HepG2 (cell line): ENCODE data around the gene RAE1.

Experiments
- EZH2 ChIP-seq: conservative IDR thresholded peaks from 2 replicates; pipeline ENCODE4 v1.6.1; 2012; ENCODE audit warnings: mild to moderate bottlenecking, low read depth, low read length, moderate library complexity
- MAZ ChIP-seq, 2 experiments: sonication (generic) in 1 of 2; formaldehyde crosslinking in 1 of 2; IDR thresholded peaks; 2 replicates each; pipeline versions ENCODE4 v1.5.0 to v1.6.1; 2012 to 2020; ENCODE audit warnings: low read depth in 2 of 2, mild to moderate bottlenecking in 2 of 2, borderline replicate concordance in 1 of 2, improper control_type of control experiment in 1 of 2, low read length in 1 of 2, missing genetic modification reagents in 1 of 2, moderate library complexity in 1 of 2
- MTF1 ChIP-seq: sonication (generic); formaldehyde crosslinking; IDR thresholded peaks from 2 replicates; pipeline ENCODE4 v1.5.0; 2020; ENCODE audit warnings: missing genetic modification reagents
- ZSCAN20 ChIP-seq: sonication (generic); formaldehyde crosslinking; IDR thresholded peaks from 2 replicates; pipeline ENCODE4 v1.4.0; 2020; ENCODE audit warnings: missing genetic modification reagents, mild to moderate bottlenecking, borderline replicate concordance
- TF ChIP-seq, protein P1 (sequence below): sonication (generic); formaldehyde crosslinking; IDR thresholded peaks from 2 replicates; pipeline ENCODE4 v1.8.0; 2022; ENCODE audit warnings: mild to moderate bottlenecking, missing genetic modification reagents, moderate library complexity

DNA sequence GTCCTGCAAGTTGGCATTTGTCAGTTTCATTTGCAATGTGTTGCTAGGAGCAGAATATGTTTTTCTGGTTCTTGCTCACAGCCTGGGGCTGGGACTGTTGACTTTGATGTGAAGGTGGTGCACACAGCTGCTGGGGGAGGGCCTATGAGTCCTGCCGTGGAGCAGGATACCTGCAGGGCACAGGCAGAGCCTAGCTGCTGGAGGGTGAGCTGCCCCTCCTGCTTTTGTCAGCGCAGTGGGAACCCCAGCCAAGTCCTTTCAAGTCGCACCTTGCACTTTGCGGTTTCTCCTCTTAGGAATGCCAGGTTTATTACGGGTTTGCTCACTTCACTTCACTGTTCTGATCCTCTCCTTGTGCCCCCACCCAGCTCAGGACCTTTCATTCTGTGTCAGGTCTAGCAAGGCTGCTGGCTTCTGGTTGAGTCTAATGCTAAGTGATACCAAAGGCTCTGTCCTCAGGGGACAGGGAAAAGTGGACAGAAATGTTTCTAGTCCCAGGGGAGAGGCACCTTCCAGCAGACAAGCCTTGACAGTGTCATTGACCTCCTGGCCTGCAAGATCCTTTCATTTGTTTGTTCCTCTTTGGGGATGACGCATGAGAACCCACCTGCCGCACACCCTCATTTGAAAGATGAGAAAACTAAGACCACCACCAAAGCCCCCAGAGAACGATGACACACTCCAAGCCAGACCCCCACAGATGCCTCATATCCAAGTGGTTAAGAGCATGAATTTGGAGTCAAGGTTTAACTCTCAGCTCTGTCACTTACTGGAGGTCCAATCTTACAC is 24.2 kb upstream of the RAE1 start:
- TF ChIP-seq, protein P1, sequence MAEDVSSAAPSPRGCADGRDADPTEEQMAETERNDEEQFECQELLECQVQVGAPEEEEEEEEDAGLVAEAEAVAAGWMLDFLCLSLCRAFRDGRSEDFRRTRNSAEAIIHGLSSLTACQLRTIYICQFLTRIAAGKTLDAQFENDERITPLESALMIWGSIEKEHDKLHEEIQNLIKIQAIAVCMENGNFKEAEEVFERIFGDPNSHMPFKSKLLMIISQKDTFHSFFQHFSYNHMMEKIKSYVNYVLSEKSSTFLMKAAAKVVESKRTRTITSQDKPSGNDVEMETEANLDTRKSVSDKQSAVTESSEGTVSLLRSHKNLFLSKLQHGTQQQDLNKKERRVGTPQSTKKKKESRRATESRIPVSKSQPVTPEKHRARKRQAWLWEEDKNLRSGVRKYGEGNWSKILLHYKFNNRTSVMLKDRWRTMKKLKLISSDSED (CRISPR knock-in tag), result no peak
- TF ChIP-seq MAZ (IDR thresholded peaks at IDR 0.05; ENCODE audit: borderline replicate concordance, low read depth, low read length) (no peak), MAZ (CRISPR knock-in tag; IDR thresholded peaks at IDR 0.05; ENCODE audit: low read depth) (no peak), MTF1 (CRISPR knock-in tag) (no peak), EZH2 (no peak), ZSCAN20 (no peak)
